ENCODE data around the gene CPVL.

CPVL gene

DNA sequence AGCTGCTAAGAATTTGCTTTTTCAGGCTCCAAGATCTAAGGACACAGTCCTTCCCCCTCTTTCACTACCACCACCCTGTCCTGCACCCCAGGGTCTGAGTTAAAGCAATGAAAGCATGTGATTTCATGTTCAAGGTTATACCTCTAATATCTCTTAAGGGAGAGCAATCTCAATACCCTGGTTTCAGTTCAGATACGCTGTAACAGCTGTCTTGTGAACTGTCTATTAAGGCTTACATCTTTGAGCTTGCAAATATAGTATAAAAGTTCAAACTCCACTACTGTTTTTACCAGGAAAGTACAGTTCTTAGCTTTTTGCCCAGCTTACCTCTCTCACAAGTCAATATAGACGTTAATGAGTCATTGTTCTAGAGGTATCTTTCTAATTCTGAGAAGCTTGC, 2.6 kb downstream of the CPVL start:
- no peak overlapping the region for H2AFZ ChIP-seq (ENCODE audit: low read depth, low read length)
- no peak overlapping the region for H3K4me3 ChIP-seq (ENCODE audit: low read length)

DNA sequence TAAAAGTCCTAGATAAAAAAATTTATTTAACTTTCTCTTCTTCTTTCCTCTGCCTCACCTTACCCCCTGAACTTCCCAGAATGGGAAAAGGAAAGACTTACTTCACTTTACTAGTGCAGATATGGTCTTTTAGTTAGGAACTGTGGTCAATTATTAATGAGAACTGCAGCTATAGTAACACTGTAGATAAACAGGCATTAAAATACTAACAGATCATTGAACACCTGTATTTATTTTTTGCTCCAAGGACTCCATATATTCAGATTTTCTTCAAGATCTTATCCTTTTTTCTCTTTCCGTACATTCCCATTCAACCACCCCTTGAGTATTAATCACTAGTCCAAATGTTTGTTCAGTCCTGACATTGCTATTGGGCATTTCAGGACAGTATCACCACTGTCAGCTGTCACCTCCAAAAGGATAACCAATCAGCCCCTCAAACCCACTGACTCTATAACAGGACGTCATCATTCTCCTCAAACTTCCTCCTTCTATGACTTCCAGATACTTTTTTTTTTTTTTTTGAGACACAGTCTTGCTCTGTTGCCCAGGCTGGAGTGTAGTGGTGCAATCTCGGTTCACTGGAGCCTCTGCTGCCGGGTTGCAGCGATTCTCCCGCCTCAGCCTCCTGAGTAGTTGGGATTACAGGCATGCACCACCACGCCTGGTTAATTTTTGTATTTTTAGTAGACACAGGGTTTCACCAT, 4.2 kb downstream of the CPVL start:
- no peaks in the 10 kb centered on the region for H3K79me2 ChIP-seq (ENCODE audit: low read length)
- peaks cover 26% of the 10 kb centered on the region for H3K27me3 ChIP-seq (ENCODE audit: low read depth, low read length)
- no peak overlapping the region for H3K4me2 ChIP-seq (ENCODE audit: low read length)
- H3K4me1 ChIP-seq (ENCODE audit: low read length), result peaks cover 13% of the 10 kb centered on the region
- no peak overlapping the region for H3K27ac ChIP-seq (ENCODE audit: low read length)
- H3K9me3 ChIP-seq (ENCODE audit: insufficient read depth, low read length), result no peaks in the 10 kb centered on the region
- H2AFZ ChIP-seq (ENCODE audit: low read depth, low read length), result no peak overlapping the region
- no peaks in the 10 kb centered on the region for H3K36me3 ChIP-seq (replicated peaks; ENCODE audit: low read depth, low read length)
- TF ChIP-seq, protein P1, sequence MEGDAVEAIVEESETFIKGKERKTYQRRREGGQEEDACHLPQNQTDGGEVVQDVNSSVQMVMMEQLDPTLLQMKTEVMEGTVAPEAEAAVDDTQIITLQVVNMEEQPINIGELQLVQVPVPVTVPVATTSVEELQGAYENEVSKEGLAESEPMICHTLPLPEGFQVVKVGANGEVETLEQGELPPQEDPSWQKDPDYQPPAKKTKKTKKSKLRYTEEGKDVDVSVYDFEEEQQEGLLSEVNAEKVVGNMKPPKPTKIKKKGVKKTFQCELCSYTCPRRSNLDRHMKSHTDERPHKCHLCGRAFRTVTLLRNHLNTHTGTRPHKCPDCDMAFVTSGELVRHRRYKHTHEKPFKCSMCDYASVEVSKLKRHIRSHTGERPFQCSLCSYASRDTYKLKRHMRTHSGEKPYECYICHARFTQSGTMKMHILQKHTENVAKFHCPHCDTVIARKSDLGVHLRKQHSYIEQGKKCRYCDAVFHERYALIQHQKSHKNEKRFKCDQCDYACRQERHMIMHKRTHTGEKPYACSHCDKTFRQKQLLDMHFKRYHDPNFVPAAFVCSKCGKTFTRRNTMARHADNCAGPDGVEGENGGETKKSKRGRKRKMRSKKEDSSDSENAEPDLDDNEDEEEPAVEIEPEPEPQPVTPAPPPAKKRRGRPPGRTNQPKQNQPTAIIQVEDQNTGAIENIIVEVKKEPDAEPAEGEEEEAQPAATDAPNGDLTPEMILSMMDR (IDR thresholded peaks at IDR 0.05; ENCODE audit: low read depth, low read length), result no peak
- no peak for TF ChIP-seq EZH2phosphoT487 (IDR thresholded peaks at IDR 0.05; ENCODE audit: low read depth)
- no peak overlapping the region for H3K4me3 ChIP-seq (ENCODE audit: low read length)
- H3K9ac ChIP-seq (ENCODE audit: low read length), result no peak overlapping the region
- H4K20me1 ChIP-seq (ENCODE audit: insufficient read depth, low read length), result no peaks in the 10 kb centered on the region

More for the DNA sequence above, 2.6 kb downstream of the CPVL start:
- Histone ChIP-seq H3K9ac (ENCODE audit: low read length) (no peak overlapping the region), H3K27me3 (ENCODE audit: low read depth, low read length) (peaks cover 19% of the 10 kb centered on the region), H4K20me1 (ENCODE audit: insufficient read depth, low read length) (no peaks in the 10 kb centered on the region), H3K4me2 (ENCODE audit: low read length) (no peak overlapping the region), H3K27ac (ENCODE audit: low read length) (no peak overlapping the region), H3K36me3 (replicated peaks; ENCODE audit: low read depth, low read length) (no peaks in the 10 kb centered on the region), H3K9me3 (ENCODE audit: insufficient read depth, low read length) (no peaks in the 10 kb centered on the region), H3K79me2 (ENCODE audit: low read length) (no peaks in the 10 kb centered on the region), H3K4me1 (ENCODE audit: low read length) (peaks cover 17% of the 10 kb centered on the region)
- TF ChIP-seq EZH2phosphoT487 (IDR thresholded peaks at IDR 0.05; ENCODE audit: low read depth), result no peak
- TF ChIP-seq, protein P1 (IDR thresholded peaks at IDR 0.05; ENCODE audit: low read depth, low read length), result no peak

DNA sequence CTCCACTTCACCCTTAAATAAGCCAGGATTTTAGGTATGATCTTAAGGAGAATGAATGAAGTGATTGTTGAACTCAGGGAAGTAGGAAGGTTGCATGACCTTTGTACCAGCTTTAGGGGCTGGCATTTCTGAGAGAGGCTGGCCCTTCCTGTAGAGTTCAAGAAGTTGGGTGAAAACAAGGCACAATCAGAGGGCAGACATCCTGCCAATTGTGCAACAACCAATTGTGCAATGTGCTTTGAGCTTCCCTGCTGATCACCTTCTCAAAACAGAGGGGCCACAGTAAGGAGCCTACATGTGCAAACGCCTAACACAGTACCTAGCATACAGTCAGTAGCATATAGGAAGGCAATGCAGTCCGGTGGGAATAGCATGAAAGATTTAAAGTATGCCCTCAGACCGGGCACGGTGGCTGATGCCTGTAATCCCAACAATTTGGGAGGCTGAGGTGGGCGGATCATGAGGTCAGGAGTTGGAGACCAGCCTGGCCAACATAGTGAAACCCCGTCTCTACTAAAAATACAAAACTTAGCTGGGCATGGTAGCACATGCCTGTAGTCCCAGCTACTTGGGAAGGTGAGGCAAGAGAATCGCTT, 5.4 kb downstream of the CPVL start:
- H2AFZ ChIP-seq (ENCODE audit: low read depth, low read length), result no peak overlapping the region
- peaks cover 32% of the 10 kb centered on the region for H3K27me3 ChIP-seq (ENCODE audit: low read depth, low read length)
- H3K79me2 ChIP-seq (ENCODE audit: low read length), result no peaks in the 10 kb centered on the region
- no peak overlapping the region for H3K4me3 ChIP-seq (ENCODE audit: low read length)
- peaks cover 4% of the 10 kb centered on the region for H3K36me3 ChIP-seq (replicated peaks; ENCODE audit: low read depth, low read length)
- no peak overlapping the region for H3K4me2 ChIP-seq (ENCODE audit: low read length)
- no peaks in the 10 kb centered on the region for H4K20me1 ChIP-seq (ENCODE audit: insufficient read depth, low read length)
- TF ChIP-seq EZH2phosphoT487 (IDR thresholded peaks at IDR 0.05; ENCODE audit: low read depth), result no peak
- TF ChIP-seq, protein P1 (IDR thresholded peaks at IDR 0.05; ENCODE audit: low read depth, low read length), result no peak
- H3K9me3 ChIP-seq (ENCODE audit: insufficient read depth, low read length), result peaks cover 4% of the 10 kb centered on the region; the same call in 1 of the 2 replicates
- no peak overlapping the region for H3K27ac ChIP-seq (ENCODE audit: low read length)
- peaks cover 13% of the 10 kb centered on the region for H3K4me1 ChIP-seq (ENCODE audit: low read length)
- no peak overlapping the region for H3K9ac ChIP-seq (ENCODE audit: low read length)

DNA sequence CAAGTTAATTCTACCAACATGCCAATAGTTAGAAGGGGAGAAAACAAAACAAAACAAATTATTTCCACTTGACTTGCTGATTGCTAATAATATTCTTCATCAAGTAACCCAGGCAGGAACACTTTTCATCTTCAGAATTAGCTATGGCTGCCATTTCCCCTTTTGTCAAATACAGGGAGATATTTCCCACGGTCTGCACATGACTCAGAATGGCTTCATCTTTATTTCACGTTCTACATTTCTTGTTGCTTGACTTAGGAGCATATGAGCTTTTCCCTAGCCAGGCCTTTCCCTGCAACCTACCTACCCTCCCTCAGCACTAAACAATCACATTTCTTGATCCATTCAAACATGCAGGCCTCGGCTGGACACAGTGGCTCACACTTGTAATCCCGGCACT, 6.5 kb downstream of the CPVL start:
- TF ChIP-seq EZH2phosphoT487 (IDR thresholded peaks at IDR 0.05; ENCODE audit: low read depth), result no peak
- TF ChIP-seq, protein P1 (IDR thresholded peaks at IDR 0.05; ENCODE audit: low read depth, low read length), result no peak
- H3K4me3 ChIP-seq (ENCODE audit: low read length), result no peak overlapping the region
- H3K4me1 ChIP-seq (ENCODE audit: low read length), result peaks cover 13% of the 10 kb centered on the region
- H3K9ac ChIP-seq (ENCODE audit: low read length), result no peak overlapping the region
- peaks cover 24% of the 10 kb centered on the region for H3K27me3 ChIP-seq (ENCODE audit: low read depth, low read length)
- no peak overlapping the region for H2AFZ ChIP-seq (ENCODE audit: low read depth, low read length)
- no peaks in the 10 kb centered on the region for H4K20me1 ChIP-seq (ENCODE audit: insufficient read depth, low read length)
- H3K9me3 ChIP-seq (ENCODE audit: insufficient read depth, low read length), result peaks cover 4% of the 10 kb centered on the region; the same call in 1 of the 2 replicates
- H3K27ac ChIP-seq (ENCODE audit: low read length), result no peak overlapping the region
- H3K36me3 ChIP-seq (replicated peaks; ENCODE audit: low read depth, low read length), result peaks cover 4% of the 10 kb centered on the region
- no peak overlapping the region for H3K4me2 ChIP-seq (ENCODE audit: low read length)
- H3K79me2 ChIP-seq (ENCODE audit: low read length), result no peaks in the 10 kb centered on the region

All from OCI-LY3 (cell line).